ENCODE results near the gene C11orf97. TPM values are rescaled to one million over a fixed set of nuclear protein-coding genes. Genes with fewer than 3 reads are reported as not detected.
A peak's percentile ranks its signal among the peaks of the same experiment; 100 is the strongest.

C11orf97 gene
- total and polyA plus RNA-seq, 2 of the 13 experiments (the other 11 are each of a cell fraction or from before 2014, with no cell fraction given) = 0.35 TPM; not detected in 1

DNA sequence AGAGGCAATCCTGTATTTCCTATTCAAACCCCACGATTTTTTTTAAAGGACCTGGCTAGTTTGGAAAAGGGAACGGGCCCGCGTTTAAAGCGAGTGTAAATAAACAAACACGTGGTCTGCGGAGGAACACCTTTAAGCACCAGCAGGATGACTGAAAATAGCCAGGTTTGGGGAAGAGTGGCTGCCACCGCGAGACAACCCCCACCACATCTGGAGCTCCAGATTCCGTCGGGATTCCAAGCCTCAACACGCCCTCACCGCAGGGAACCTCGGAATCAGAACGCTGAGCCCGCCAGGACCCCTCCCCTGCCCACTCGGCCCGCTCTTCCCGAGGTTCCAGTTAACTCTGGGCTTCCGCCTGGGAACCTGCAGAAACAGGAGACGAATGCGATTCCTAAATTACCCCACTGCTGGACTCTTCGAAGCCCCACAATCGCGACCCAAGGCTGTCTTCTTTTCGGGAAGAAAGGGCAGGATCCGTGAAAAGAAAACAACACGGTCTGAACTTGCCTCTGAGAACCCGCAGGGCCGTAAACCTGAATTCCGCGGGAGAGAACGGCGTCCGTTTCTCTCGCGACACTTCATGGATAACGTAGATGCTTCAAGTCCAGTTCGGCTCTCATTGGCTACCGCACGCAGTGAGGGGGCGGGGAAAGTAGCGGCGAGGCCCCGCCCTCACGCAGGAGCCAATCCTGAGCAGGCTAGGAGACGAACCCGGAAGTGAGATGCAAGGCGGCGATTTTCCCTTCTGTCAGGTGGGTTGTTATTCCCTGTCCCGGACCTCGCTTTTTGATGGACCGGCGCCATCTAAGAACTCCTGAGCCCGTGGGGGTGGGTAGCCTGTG is 18.8 kb upstream of the C11orf97 start, which contains the start of the genes ANKRD49 and MRE11 (continued):
- TF ChIP-seq, protein P1, sequence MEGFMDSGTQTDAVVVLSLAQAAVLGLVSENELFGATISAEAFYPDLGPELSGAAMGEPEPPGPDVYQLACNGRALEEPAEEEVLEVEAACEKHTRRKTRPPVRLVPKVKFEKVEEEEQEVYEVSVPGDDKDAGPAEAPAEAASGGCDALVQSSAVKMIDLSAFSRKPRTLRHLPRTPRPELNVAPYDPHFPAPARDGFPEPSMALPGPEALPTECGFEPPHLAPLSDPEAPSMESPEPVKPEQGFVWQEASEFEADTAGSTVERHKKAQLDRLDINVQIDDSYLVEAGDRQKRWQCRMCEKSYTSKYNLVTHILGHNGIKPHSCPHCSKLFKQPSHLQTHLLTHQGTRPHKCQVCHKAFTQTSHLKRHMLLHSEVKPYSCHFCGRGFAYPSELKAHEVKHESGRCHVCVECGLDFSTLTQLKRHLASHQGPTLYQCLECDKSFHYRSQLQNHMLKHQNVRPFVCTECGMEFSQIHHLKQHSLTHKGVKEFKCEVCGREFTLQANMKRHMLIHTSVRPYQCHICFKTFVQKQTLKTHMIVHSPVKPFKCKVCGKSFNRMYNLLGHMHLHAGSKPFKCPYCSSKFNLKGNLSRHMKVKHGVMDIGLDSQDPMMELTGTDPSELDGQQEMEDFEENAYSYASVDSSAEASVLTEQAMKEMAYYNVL (CRISPR knock-in tag; IDR thresholded peaks at IDR 0.05; ENCODE audit: borderline replicate concordance) = no peak
- TF ChIP-seq YEATS2 (CRISPR knock-in tag; IDR thresholded peaks at IDR 0.05; ENCODE audit: borderline replicate concordance) (peak; percentile 93), ZNF296 (CRISPR knock-in tag; conservative IDR thresholded peaks at IDR 0.05) (no peak), ZKSCAN8 (CRISPR knock-in tag; IDR thresholded peaks at IDR 0.05; ENCODE audit: borderline replicate concordance) (no peak), ZFX (CRISPR knock-in tag; IDR thresholded peaks at IDR 0.05; ENCODE audit: low read depth) (no peak; the same call in none of the 2 replicates), NFRKB (IDR thresholded peaks at IDR 0.05) (no peak), RAD51 (IDR thresholded peaks at IDR 0.05; ENCODE audit: borderline replicate concordance) (no peak)
- TF ChIP-seq, protein P2, sequence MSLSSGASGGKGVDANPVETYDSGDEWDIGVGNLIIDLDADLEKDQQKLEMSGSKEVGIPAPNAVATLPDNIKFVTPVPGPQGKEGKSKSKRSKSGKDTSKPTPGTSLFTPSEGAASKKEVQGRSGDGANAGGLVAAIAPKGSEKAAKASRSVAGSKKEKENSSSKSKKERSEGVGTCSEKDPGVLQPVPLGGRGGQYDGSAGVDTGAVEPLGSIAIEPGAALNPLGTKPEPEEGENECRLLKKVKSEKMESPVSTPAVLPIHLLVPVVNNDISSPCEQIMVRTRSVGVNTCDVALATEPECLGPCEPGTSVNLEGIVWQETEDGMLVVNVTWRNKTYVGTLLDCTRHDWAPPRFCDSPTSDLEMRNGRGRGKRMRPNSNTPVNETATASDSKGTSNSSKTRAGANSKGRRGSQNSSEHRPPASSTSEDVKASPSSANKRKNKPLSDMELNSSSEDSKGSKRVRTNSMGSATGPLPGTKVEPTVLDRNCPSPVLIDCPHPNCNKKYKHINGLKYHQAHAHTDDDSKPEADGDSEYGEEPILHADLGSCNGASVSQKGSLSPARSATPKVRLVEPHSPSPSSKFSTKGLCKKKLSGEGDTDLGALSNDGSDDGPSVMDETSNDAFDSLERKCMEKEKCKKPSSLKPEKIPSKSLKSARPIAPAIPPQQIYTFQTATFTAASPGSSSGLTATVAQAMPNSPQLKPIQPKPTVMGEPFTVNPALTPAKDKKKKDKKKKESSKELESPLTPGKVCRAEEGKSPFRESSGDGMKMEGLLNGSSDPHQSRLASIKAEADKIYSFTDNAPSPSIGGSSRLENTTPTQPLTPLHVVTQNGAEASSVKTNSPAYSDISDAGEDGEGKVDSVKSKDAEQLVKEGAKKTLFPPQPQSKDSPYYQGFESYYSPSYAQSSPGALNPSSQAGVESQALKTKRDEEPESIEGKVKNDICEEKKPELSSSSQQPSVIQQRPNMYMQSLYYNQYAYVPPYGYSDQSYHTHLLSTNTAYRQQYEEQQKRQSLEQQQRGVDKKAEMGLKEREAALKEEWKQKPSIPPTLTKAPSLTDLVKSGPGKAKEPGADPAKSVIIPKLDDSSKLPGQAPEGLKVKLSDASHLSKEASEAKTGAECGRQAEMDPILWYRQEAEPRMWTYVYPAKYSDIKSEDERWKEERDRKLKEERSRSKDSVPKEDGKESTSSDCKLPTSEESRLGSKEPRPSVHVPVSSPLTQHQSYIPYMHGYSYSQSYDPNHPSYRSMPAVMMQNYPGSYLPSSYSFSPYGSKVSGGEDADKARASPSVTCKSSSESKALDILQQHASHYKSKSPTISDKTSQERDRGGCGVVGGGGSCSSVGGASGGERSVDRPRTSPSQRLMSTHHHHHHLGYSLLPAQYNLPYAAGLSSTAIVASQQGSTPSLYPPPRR (CRISPR knock-in tag; IDR thresholded peaks at IDR 0.05; ENCODE audit: borderline replicate concordance) = no peak
- TF ChIP-seq, protein P3, sequence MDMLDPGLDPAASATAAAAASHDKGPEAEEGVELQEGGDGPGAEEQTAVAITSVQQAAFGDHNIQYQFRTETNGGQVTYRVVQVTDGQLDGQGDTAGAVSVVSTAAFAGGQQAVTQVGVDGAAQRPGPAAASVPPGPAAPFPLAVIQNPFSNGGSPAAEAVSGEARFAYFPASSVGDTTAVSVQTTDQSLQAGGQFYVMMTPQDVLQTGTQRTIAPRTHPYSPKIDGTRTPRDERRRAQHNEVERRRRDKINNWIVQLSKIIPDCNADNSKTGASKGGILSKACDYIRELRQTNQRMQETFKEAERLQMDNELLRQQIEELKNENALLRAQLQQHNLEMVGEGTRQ (IDR thresholded peaks at IDR 0.05; ENCODE audit: low read depth, low read length) = no peak
- TF ChIP-seq, protein P3 (CRISPR knock-in tag; IDR thresholded peaks at IDR 0.05; ENCODE audit: borderline replicate concordance) = peak; percentile 16; the same call in 1 of the 2 replicates
- TF ChIP-seq, protein P4, sequence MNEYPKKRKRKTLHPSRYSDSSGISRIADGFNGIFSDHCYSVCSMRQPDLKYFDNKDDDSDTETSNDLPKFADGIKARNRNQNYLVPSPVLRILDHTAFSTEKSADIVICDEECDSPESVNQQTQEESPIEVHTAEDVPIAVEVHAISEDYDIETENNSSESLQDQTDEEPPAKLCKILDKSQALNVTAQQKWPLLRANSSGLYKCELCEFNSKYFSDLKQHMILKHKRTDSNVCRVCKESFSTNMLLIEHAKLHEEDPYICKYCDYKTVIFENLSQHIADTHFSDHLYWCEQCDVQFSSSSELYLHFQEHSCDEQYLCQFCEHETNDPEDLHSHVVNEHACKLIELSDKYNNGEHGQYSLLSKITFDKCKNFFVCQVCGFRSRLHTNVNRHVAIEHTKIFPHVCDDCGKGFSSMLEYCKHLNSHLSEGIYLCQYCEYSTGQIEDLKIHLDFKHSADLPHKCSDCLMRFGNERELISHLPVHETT (CRISPR knock-in tag; conservative IDR thresholded peaks at IDR 0.05) = no peak; the same call in 1 of the 2 replicates
- TF ChIP-seq, protein P5, sequence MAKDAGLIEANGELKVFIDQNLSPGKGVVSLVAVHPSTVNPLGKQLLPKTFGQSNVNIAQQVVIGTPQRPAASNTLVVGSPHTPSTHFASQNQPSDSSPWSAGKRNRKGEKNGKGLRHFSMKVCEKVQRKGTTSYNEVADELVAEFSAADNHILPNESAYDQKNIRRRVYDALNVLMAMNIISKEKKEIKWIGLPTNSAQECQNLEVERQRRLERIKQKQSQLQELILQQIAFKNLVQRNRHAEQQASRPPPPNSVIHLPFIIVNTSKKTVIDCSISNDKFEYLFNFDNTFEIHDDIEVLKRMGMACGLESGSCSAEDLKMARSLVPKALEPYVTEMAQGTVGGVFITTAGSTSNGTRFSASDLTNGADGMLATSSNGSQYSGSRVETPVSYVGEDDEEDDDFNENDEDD (CRISPR knock-in tag; IDR thresholded peaks at IDR 0.05; ENCODE audit: borderline replicate concordance) = peak; percentile 95
- TF ChIP-seq, protein P6, sequence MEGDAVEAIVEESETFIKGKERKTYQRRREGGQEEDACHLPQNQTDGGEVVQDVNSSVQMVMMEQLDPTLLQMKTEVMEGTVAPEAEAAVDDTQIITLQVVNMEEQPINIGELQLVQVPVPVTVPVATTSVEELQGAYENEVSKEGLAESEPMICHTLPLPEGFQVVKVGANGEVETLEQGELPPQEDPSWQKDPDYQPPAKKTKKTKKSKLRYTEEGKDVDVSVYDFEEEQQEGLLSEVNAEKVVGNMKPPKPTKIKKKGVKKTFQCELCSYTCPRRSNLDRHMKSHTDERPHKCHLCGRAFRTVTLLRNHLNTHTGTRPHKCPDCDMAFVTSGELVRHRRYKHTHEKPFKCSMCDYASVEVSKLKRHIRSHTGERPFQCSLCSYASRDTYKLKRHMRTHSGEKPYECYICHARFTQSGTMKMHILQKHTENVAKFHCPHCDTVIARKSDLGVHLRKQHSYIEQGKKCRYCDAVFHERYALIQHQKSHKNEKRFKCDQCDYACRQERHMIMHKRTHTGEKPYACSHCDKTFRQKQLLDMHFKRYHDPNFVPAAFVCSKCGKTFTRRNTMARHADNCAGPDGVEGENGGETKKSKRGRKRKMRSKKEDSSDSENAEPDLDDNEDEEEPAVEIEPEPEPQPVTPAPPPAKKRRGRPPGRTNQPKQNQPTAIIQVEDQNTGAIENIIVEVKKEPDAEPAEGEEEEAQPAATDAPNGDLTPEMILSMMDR (CRISPR knock-in tag; IDR thresholded peaks at IDR 0.05) = no peak

Measured in HepG2 (cell line).